H1 (cell line): ENCODE measurements around the gene BTBD9.

Experiments
- CBX5 ChIP-seq: fragments of 300-800, 300-1000 bp; sonication (generic); IDR thresholded peaks from 2 replicates; pipeline ENCODE4 v1.7.1; 2016; ENCODE audit warnings: antibody characterized with exemption, low read length, low read depth
- EP300 ChIP-seq, 2 experiments: IDR thresholded peaks; 1 replicate in 1 of 2; 2 replicates in 1 of 2; pipeline ENCODE4 v1.6.1; 2011 to 2012; ENCODE audit warnings: low read depth in 2 of 2, low read length in 2 of 2, mild to moderate bottlenecking in 2 of 2, borderline replicate concordance in 1 of 2, inconsistent platforms in 1 of 2, moderate library complexity in 1 of 2
- JUN ChIP-seq: IDR thresholded peaks from 2 replicates; pipeline ENCODE4 v1.6.1; 2011; ENCODE audit warnings: low read depth, mild to moderate bottlenecking, improper control_type of control experiment, low read length
- KDM1A ChIP-seq: fragments of 200-600, 300-600 bp; sonication (generic); IDR thresholded peaks from 2 replicates; pipeline ENCODE4 v1.7.1; 2016; ENCODE audit warnings: mild to moderate bottlenecking, low read length, borderline replicate concordance
- KDM5A ChIP-seq: fragments of 200-600 bp; IDR thresholded peaks from 2 replicates; pipeline ENCODE4 v1.7.1; 2012; ENCODE audit warnings: mild to moderate bottlenecking, low read length, inconsistent platforms, mixed read lengths
- MAFK ChIP-seq: IDR thresholded peaks from 2 replicates; pipeline ENCODE4 v1.6.1; 2012; ENCODE audit warnings: low read depth, mild to moderate bottlenecking, improper control_type of control experiment, low read length
- POLR2A ChIP-seq, 2 experiments: IDR thresholded peaks; 1 replicate in 1 of 2; 2 replicates in 1 of 2; pipeline ENCODE4 v1.6.1; 2011; ENCODE audit warnings: low read depth in 2 of 2, low read length in 2 of 2, mild to moderate bottlenecking in 2 of 2; ENCODE audit errors: control extremely low read depth in 1 of 2
- POLR2AphosphoS5 ChIP-seq: IDR thresholded peaks from 2 replicates; pipeline ENCODE4 v1.6.1; 2011; ENCODE audit warnings: low read depth, low read length
- SP1 ChIP-seq: IDR thresholded peaks from 2 replicates; pipeline ENCODE4 v1.6.1; 2011; ENCODE audit warnings: low read depth, low read length
- SRF ChIP-seq: IDR thresholded peaks from 2 replicates; pipeline ENCODE4 v1.6.1; 2011; ENCODE audit warnings: mild to moderate bottlenecking, low read depth, low read length, moderate library complexity
- SUZ12 ChIP-seq: fragments of 200-600 bp; sonication (generic); IDR thresholded peaks from 2 replicates; pipeline ENCODE4 v1.6.1; 2012; ENCODE audit warnings: mild to moderate bottlenecking, inconsistent platforms, low read length, moderate library complexity, mixed read lengths
- TF ChIP-seq, protein P1 (sequence below), 3 experiments: IDR thresholded peaks; 1 replicate in 2 of 3; 2 replicates in 1 of 3; pipeline versions ENCODE4 v1.5.1 to v1.6.1; 2011; ENCODE audit warnings: low read length in 3 of 3, mild to moderate bottlenecking in 3 of 3, inconsistent platforms in 2 of 3, low read depth in 1 of 3, moderate library complexity in 1 of 3; ENCODE audit not compliant: insufficient read depth in 1 of 3; ENCODE audit errors: control extremely low read depth in 1 of 3

GRCh38 chr6:38320843-38321242 is 318.9 kb downstream of the BTBD9 start:
- TF ChIP-seq MAFK (no peak), CBX5 (no peak), SRF (no peak), SP1 (no peak), POLR2A (IDR thresholded peaks at IDR 0.05; ENCODE audit: control extremely low read depth in 1 of 2, low read depth in 2 of 2, low read length in 2 of 2) (no peak), KDM1A (no peak), SUZ12 (no peak), EP300 (IDR thresholded peaks at IDR 0.05; ENCODE audit: borderline replicate concordance in 1 of 2, low read depth in 2 of 2, low read length in 2 of 2) (no peak), POLR2AphosphoS5 (no peak), KDM5A (no peak), JUN (no peak)
- TF ChIP-seq, protein P1, sequence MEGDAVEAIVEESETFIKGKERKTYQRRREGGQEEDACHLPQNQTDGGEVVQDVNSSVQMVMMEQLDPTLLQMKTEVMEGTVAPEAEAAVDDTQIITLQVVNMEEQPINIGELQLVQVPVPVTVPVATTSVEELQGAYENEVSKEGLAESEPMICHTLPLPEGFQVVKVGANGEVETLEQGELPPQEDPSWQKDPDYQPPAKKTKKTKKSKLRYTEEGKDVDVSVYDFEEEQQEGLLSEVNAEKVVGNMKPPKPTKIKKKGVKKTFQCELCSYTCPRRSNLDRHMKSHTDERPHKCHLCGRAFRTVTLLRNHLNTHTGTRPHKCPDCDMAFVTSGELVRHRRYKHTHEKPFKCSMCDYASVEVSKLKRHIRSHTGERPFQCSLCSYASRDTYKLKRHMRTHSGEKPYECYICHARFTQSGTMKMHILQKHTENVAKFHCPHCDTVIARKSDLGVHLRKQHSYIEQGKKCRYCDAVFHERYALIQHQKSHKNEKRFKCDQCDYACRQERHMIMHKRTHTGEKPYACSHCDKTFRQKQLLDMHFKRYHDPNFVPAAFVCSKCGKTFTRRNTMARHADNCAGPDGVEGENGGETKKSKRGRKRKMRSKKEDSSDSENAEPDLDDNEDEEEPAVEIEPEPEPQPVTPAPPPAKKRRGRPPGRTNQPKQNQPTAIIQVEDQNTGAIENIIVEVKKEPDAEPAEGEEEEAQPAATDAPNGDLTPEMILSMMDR (IDR thresholded peaks at IDR 0.05; ENCODE audit: control extremely low read depth in 1 of 3, insufficient read depth in 1 of 3, low read depth in 1 of 3, low read length in 3 of 3): no peak
